Measurements from ENCODE around the gene LCN1. TPM values are rescaled to one million over a fixed set of nuclear protein-coding genes. Genes with fewer than 3 reads are reported as not detected.
"Not testable (repeated sequence)": the region's sequence is repeated elsewhere in the genome, so short reads cannot be mapped to it uniquely, and the experiment has no call there.

LCN1 gene
- polyA plus RNA-seq, 4 donors, result not detected

DNA sequence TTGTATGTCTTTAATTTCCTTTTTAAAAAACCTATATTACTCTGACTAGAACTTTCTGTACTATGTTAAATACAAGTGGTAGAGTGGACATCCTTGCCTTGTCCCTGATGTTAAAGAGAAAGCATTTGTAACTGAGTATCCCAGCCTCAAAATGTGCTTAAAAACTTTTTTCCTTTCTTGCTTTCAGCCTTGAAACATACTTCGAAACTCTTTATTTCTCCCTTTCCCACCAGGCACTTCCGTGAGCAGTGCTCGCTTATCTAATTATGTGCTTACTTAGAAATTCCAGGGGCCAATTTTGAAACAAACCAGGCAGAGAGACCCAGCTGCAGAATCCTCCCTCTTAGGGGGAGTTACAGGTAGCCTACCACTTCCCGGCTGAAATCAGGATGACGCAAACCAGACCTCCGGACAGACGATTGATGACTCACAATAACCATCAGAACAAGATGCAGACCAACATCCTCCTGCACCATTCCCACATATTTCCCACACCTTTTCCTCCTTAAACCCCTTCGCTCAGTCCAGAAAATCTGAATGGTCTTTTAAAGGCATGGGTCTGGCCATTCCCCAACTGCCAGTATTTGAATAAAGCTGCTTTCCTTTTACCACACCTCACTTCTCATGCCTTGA lies 22.1 kb downstream of the LCN1 start:
- not testable (repeated sequence) for DNase-seq (ENCODE audit: low read depth in 4 of 4, low spot score in 3 of 4)

DNA sequence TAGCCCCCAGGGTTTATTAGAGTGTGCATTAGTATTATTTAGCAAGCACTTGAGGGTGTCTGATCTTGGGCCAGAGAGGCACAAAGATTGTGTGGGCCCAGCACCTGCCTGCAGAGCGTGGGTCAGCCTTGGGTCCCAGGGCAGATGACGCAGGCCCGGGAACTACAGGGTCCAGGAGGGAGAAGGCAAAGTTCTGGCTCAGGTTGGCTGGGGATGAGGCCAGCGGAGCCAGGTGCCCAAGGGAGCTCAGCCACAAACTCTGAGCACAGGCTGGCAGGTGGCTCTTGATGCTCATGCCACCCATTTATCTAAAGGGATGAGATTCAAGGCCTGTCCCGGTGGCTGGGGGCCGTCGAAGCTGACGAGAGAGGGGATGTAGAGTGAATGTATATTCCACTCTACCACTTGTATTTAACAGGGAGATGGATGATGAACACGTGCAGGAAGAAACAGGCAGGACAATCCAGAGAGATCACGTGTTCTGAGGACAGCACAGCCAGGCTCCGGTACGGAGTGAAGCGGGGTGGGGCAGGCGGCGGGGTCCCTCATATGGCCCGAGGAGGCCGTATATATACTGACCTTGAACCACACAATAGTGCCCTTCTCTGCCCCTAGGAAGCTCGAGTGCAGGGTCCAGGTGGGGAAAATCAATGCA lies 23.9 kb downstream of the LCN1 start:
- DNase-seq (ENCODE audit: low read depth in 4 of 4, low spot score in 3 of 4), result no peak

DNA sequence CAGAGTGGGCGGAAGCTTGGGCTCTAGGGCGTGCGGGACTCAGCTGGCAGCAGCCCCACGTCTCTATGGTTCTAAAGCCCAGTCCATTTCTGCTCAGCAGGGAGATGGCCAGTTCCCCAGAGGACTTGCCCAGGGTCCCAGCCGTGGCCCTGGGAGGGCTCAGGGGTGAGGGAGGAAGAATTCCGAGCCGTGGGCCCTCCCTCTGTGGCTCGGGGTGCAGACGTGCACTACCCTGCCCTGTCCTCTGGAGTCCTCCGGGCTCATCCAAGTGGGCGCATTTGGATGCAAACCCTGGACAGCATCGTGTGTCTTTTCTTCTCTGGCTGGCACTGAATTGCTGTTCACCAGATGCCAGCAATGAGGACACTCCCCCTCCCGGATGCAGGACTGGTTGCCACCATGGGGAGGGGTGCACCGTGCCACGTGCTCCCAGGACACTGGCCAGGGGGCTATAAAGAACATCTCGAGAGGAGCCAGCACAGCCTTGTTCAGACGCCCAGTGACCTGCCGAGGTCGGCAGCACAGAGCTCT lies 24.5 kb downstream of the LCN1 start, which contains the start of gene OBP2A:
TSS of gene OBP2A (plus strand) at position 481 of the 531 bp plus-strand sequence. CDS start 55 bp downstream, outside the sequence.
- not testable (repeated sequence) for DNase-seq (ENCODE audit: low read depth in 4 of 4, low spot score in 3 of 4)

DNA sequence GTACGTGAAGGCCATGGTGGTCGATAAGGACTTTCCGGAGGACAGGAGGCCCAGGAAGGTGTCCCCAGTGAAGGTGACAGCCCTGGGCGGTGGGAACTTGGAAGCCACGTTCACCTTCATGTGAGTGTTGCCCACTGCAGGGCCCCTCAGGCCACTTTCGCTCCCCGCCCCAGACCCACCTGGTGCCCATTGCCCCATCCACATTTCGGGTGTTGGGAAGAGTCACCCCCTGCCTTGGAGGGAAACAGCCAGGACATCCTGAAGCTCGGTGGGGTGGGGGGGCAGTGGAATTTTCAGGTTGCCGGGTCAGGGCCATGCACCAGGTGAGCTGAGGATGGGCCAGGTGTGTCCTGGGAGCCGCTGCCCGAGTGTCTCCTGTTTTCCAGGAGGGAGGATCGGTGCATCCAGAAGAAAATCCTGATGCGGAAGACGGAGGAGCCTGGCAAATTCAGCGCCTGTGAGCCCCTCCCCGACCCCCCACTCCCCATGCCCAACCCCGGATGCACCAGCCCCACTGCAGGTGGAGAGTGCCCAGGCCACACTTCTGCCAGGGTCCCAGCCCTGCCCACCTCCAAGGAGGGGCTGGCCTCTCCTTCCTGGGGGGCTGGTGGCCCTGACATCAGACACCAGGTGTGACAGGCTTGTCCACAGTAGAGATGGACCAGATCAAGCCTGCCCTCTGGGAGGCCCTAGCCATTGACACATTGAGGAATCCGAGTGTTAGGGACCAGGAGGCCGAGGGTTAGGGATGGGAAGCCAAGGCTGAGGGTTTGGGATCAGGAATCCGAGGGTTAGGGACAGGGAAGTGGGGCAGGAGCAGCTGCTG lies 25.8 kb downstream of the LCN1 start:
- not testable (repeated sequence) for DNase-seq (ENCODE audit: low read depth in 4 of 4, low spot score in 3 of 4)

DNA sequence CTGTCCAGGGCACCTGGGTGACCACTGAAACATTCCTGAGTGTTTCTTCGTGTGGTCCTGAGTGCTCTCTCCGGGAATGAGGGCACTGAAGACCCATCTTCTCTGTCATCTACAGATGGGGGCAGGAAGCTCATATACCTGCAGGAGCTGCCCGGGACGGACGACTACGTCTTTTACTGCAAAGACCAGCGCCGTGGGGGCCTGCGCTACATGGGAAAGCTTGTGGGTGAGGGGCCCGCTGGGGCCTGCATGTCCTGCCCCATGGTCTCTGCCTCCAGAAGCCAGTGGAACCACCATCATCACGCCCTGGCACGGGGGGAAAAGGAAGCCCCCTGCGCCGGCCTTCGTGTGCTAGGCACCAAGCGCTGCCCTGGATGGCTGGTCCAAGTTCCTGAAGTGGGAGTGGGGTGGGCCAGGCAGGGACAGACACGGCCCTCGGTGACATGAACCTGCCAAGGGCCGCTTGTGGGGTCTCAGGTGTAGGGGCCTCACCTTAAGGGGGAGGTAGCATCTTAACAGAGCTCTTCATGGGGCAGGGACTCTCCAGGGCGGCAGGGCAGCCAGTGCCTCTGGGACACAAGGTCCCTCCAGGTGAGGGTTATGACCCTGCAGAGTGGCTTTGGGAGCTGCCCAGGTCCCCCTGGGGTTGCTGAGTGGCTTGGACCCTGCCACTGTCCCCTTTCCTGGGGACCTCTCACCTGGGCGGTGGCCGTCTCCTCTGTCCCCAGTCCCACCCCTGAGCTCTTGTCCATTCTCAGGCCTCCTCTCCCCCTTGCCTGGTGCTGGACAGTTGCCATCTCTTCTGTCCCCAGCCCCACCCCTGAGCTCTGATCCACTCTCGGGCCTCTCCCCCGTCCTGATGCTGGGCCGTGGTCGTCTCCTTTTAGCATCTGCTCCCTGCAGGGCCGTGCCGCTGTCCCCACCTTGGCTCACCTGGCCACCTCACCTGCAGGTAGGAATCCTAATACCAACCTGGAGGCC lies 26.8 kb downstream of the LCN1 start:
- no peak for DNase-seq (ENCODE audit: low read depth in 4 of 4, low spot score in 3 of 4)

DNA sequence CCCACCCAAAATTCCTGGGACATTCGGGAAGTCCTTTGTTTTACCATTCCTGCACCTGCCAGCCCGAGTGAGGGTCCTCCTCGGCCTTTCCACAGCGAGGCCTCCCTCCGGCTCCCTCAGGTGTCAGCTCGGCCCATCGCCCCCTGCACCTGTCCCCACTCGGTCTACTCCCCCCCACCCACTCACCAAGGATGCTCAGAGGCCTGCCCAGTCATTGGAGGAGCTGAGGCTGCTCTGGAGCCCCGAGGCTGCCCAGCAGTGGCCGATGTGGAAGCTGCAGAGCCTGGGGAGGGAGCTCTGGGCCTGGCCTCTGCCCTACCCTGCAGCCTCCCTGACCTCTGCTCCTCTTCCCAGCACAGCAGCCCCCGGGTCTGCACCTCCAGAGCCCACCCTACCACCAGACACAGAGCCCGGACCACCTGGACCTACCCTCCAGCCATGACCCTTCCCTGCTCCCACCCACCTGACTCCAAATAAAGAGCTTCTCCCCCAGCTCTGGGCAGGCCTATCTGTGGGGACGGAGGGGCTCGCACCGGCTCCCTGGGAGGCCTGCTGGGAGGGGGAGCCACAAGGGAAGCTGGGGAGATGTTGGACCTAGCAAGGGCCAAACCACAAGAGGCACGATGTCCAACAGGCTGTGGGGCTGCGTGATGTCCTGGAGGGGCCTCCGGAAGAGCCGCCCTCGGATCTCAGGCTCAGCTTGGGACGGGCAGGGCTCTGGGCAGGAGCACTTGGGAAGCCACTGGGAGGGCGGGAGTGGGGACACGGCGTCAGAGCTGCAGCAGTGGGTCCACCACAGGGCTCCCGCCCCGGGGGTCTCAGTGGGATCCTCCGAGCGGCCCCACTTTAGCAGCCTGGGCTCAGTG lies 28.5 kb downstream of the LCN1 start:
- DNase-seq (ENCODE audit: low read depth in 4 of 4, low spot score in 3 of 4), result not testable (repeated sequence)

DNA sequence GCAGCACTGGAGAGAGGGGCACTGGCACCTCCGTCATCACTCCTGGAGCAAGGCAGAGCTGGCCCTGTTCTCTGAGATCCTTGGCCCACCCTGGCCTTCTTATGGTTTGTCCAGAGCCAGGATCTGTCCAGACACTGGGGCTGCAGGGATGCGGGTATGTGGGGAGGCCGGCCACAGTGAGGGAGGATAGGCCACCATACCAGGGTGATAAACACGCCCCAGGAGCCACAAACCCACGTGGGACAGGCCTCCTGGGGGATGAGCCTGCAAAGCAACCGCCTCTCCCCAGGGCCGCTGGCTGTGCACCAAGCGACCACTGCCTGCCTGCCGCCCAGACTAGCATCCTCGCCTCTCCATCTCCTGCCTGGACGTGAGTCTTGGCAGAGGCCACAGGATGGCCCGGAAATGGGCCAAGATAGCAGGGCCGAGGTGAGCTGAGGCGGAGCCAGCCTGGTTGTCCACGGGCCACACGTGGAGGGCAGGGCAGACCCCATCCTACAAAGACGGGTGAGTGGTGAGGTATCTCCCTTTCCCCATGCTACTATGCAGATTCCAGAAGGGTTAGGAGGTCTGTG lies 29.2 kb downstream of the LCN1 start:
- DNase-seq (ENCODE audit: low read depth in 4 of 4, low spot score in 3 of 4), result no peak

DNA sequence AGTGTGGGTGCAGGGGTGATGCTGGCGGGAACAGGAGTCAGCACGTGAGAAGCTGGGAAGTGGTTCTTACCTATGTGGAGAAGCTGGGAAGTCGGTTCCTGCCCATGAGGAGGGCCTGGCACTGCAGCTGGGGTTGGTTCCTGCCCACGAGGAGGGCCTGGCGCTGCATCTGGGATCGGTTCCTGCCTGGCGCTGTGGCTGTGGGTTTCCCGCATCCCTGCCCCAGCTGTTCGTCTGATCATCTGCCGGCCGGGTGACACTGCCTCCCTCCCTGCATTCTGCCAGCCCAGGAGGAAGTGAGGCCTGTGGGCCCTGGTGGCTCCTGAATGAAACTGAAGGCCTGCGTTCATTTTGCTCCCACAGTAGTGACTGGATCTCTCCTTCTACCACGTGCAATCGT lies 29.8 kb downstream of the LCN1 start:
- DNase-seq (ENCODE audit: low read depth in 4 of 4, low spot score in 3 of 4), result no peak

DNA sequence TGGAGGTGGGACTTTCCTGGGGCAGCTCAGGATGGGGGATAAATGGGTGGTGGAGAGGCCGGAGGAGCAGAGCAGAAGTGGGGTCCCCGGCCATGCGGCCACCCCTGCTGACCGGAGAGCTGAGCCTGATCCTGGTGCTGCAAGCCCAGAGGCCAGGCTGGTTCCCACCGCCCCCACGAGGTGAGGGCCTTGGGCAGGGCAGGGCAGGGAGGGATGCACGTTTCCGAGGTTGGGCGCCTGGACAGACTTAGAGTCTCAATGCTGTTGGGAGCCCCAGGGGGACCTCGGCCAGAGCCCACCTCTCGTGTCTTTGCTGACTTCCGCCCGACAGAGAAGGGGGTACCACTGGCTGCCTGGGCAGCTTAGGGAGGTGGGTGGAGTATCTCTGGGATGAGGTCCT lies 30.2 kb downstream of the LCN1 start:
- DNase-seq (ENCODE audit: low read depth in 4 of 4, low spot score in 3 of 4), result no peak

DNA sequence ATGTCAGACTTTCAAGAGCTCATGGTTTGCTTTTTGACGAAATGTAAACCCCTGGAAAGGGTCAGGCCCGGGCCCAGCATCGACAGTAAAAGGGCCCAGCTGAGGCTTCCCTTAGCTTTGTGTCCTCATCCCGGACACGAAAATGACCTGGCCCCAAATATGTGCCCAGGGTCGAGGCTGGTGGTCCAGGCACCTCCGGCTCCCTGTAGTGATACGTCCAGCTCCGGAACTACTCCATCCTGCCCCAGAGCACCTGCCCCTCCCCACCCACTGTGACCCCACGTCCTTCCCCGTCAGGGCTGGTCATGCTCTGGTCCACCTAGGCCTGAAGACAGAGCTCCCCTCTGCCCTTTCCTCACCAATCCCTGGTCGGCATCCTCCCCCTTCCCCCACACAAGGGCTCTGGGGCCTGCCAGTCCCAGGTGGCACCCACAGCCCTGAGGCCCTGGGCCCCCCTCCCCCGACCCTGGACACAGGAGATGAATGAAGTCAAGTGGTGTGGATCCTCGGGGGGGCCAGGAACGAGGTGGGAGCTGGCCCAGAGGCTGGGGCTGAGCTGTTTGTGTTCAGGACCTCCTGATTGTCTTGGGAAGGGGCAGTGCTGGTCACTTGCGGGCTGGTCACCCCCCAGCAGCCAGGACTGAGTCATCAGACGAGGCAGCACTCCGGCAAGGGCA lies 30.9 kb downstream of the LCN1 start:
- DNase-seq (ENCODE audit: low read depth in 4 of 4, low spot score in 3 of 4), result no peak

DNA sequence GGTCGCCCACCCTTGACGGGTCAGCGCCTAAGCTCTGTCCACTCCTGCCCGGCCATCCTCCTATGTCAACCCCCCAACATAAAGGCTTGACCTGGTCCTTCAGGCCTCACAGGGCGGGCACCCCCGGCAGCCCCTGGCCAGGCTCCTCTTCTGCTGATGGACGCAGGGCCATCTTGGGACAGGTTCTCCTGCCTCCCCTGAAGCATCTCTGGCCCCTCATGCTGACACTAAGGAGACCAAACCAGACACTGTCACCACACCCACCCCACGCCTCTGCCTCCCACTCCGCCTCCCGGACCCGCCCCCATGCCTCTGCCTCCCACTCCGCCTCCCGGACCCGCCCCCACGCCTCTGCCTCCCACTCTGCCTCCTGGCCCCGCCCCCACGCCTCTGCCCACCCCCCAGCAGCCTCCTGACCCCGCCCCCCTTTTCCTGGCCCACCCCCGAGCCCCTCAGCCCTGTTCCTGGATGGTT lies 31.5 kb downstream of the LCN1 start:
- no peak for DNase-seq (ENCODE audit: low read depth in 4 of 4, low spot score in 3 of 4)

DNA sequence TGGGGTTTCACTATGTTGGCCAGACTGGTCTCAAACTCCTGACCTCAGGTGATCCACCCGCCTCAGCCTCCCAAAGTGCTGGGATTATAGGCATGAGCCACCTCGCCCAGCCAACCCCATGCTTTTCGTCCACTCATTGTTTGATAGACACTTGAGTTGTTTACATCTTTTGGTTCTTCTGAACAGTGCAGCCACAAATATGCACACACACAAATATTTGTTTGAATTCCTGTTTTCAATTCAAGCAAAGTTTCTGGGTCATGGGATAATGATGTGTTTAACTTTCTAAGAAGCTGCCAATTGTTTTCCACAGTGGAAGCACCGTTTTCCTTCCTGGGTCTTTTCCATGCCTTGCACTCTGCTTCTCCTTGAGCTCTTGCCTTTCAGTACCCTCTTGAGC lies 33.5 kb downstream of the LCN1 start:
- no peak for DNase-seq (ENCODE audit: low read depth in 4 of 4, low spot score in 3 of 4)

DNA sequence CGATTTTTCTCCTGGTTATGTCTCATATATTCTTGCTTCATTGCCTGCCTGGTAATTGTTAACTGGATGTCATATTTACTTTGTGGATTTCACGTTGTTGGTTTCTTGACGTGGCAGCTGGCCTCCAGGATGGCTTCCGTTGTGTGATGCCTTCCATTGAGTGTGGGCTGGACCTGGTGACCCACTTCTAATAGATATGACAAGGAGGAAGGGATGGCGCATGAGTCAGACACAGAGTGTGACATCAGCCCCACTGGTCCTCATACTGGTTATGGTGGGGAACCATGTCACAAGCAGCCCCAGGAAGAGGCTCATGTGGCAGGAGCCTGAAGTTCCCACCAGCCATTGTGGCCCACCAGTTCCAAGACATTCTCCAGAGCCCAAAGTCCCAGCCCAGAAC lies 34.0 kb downstream of the LCN1 start:
- no peak for DNase-seq (ENCODE audit: low read depth in 4 of 4, low spot score in 3 of 4)

DNA sequence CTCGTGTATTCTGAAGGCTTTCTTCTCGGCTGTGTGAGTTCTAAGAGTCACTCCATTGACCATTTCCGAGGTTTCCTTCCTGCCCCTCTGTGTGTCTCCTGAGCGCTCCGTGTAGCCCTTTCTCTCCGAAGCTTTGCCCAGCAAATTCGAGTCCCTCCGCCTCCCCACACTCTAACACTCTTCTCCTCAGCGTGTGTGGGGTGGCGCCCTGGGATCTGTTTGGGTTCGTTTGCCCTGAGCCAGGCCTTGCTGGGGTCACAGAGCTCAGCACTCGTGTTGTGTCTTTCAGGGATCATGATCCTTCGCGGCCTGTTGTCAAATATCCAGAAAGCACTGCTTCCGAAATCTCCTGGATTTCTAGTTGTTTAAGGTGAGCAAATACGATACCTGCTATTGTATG lies 34.7 kb downstream of the LCN1 start:
- no peak for DNase-seq (ENCODE audit: low read depth in 4 of 4, low spot score in 3 of 4)

DNA sequence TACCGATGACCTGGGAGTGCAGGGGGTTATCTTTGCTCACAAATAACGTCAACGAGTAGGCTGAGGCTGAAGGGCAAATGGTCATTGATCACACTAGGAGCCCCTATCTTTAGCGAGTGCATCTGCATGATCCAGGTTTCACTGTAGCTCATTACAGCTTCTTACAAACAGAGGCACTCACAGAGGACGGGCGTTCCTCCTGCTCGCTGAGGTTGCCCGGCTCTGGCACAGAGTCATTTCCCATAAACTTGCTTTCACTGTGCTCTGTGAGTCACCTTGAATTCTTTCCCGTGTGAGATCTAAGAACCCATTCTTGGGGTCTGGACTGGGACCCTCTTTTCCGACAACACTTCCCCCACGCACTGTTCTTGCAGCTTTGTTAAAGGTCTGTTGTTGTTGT lies 38.4 kb downstream of the LCN1 start:
- DNase-seq (ENCODE audit: low read depth in 4 of 4, low spot score in 3 of 4), result no peak

DNA sequence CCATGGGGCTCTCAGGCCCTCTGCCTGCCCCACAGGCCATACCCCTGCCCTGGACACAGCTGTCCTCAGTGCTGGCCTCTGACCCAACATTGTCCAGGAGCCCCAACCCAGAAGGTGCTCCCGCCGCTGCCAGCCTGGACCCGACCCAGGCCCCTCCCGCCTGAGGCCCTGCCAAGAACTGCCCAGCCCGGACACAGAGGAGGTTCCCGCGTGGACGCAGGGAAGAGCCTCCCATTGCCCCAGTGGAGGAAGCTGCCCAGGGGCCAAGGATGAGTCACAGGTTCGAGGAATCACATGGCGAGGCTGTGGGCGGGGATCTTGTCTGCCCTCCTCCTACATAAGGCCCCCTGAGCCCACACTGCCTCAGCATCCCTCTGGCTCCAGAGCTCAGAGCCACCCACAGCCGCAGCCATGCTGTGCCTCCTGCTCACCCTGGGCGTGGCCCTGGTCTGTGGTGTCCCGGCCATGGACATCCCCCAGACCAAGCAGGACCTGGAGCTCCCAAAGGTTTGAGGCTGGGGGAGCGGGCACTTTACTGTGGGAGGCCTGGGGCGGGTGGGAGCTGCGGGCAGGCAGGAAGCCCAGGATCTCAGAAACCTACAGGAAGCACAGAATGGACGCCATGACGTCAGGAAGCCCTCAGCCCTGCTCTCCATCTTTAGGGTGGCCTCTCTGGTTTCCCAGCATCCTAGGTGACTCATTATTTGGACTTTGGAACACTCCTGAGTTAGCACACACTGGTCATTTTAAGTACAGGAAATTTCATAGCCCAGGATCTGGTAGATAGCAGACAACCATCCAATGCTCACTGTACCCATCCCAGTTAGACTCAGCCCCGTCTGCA lies 40.4 kb downstream of the LCN1 start, which contains the start of gene PAEP:
TSS of gene PAEP (plus strand) at position 366 of the 844 bp plus-strand sequence.
- no peak for DNase-seq (ENCODE audit: low read depth in 4 of 4, low spot score in 3 of 4)

DNA sequence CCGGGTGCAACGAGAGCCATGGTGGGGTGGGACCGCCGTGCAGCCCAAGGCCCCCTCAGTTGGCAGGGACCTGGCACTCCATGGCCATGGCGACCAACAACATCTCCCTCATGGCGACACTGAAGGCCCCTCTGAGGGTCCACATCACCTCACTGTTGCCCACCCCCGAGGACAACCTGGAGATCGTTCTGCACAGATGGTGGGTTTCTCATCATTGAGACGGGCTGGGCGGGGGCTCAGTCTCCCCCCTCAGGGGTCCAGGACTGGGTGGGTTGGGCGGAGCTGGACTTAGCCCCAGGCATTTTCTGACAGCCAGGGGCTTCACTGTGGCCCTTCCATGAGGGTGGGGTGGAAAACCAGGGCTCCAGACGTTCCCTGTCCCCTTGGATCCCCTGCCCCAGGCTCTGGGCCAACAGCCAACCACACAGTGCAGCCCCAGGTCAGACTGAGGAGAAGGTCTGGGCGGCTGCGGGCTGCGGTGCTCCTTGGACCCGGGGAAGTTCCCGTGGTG lies 41.0 kb downstream of the LCN1 start:
- no peak for DNase-seq (ENCODE audit: low read depth in 4 of 4, low spot score in 3 of 4)
